Endothelial cell of umbilical vein (primary cell): ENCODE measurements around the gene UGT2A3. TPM values are rescaled to one million over a fixed set of nuclear protein-coding genes. Genes with fewer than 3 reads are reported as not detected.

Source experiments
- BruUV-seq: library from RNA; stranded (reverse); fragments of 400-500 nt; replicated peaks from 2 replicates; lab custom pipeline; 2021; lab: Mats Ljungman, UMichigan
- CTCF ChIA-PET: fragments of 300-600, 350-600 bp; sonication (Branson Sonifier 250); formaldehyde crosslinking; loops from one replicate; lab custom pipeline; 2021; ENCODE audit warnings: antibody characterized with exemption, inconsistent platforms; lab: Charles Lee
- POLR2A ChIA-PET: fragments of 300-600, 350-600 bp; sonication (Branson Sonifier 250); formaldehyde crosslinking; loops from one replicate; lab custom pipeline; 2021; ENCODE audit warnings: antibody characterized with exemption, inconsistent platforms; lab: Charles Lee
- DNase-seq: peaks from one replicate; pipeline ENCODE4 v3.0.0-alpha.2; 2011; ENCODE audit warnings: low read depth, low spot score
- FAIRE-seq: peaks from 2 replicates; lab custom pipeline; 2011; peaks lifted over from hg19 to GRCh38; lab: Jason Lieb, UNC
- H2AFZ ChIP-seq: 2 replicates; pipeline ENCODE4 v1.6.0; 2012; ENCODE audit warnings: low read depth, low read length, control low read depth, inconsistent platforms
- H3K27ac ChIP-seq: 2 replicates; pipeline ENCODE4 v1.5.1; 2011; ENCODE audit warnings: low read depth, mild to moderate bottlenecking, control low read depth, low read length, moderate library complexity; ENCODE audit not compliant: insufficient read depth
- H3K27me3 ChIP-seq, 2 experiments: 2 replicates each; pipeline versions ENCODE4 v1.6.0 to v1.6.1; 2011; ENCODE audit warnings: low read length in 2 of 2, mixed read lengths in 1 of 2; ENCODE audit not compliant: control insufficient read depth in 2 of 2, insufficient read depth in 2 of 2
- H3K36me3 ChIP-seq, 2 experiments: 2 replicates in 1 of 2; 3 replicates in 1 of 2; pipeline ENCODE4 v1.5.1; 2011; ENCODE audit warnings: low read length in 2 of 2, mild to moderate bottlenecking in 1 of 2, moderate library complexity in 1 of 2; ENCODE audit not compliant: control insufficient read depth in 2 of 2, insufficient read depth in 2 of 2; ENCODE audit errors: extremely low read depth in 1 of 2
- H3K4me1 ChIP-seq: 3 replicates; pipeline ENCODE4 v1.5.1; 2011; ENCODE audit warnings: mild to moderate bottlenecking, low read length; ENCODE audit not compliant: control insufficient read depth, insufficient read depth; ENCODE audit errors: extremely low read depth
- H3K4me2 ChIP-seq: 2 replicates; pipeline ENCODE4 v1.6.1; 2011; ENCODE audit warnings: low read length, control low read depth, mixed read lengths; ENCODE audit not compliant: insufficient read depth
- H3K4me3 ChIP-seq, 3 experiments: fragments of 200-600 bp in 1 of 3; sonication (generic), shearing (Covaris generic) in 1 of 3; replicated peaks in 1 of 3; 2 replicates each; pipeline ENCODE4 v1.5.1; 2011 to 2016; ENCODE audit warnings: control low read depth in 3 of 3, low read length in 3 of 3, mild to moderate bottlenecking in 2 of 3, inconsistent platforms in 1 of 3, low read depth in 1 of 3, moderate library complexity in 1 of 3; ENCODE audit not compliant: insufficient read depth in 1 of 3
- H3K79me2 ChIP-seq: 2 replicates; pipeline ENCODE4 v1.6.0; 2012; ENCODE audit warnings: low read length, inconsistent platforms; ENCODE audit not compliant: control insufficient read depth, insufficient read depth
- H3K9ac ChIP-seq: replicated peaks from 2 replicates; pipeline ENCODE3; 2011; ENCODE audit warnings: low read length, control low read depth; ENCODE audit not compliant: insufficient read depth; ENCODE audit errors: extremely low read depth
- H3K9me1 ChIP-seq: replicated peaks from 3 replicates; pipeline ENCODE4 v1.6.0; 2011; ENCODE audit warnings: mild to moderate bottlenecking, low read length; ENCODE audit not compliant: control insufficient read depth, insufficient read depth; ENCODE audit errors: extremely low read depth
- H3K9me3 ChIP-seq: replicated peaks from 2 replicates; pipeline ENCODE4 v1.5.1; 2012; ENCODE audit warnings: low read length, inconsistent platforms; ENCODE audit not compliant: control insufficient read depth, insufficient read depth
- H4K20me1 ChIP-seq: replicated peaks from 2 replicates; pipeline ENCODE3; 2011; ENCODE audit warnings: mild to moderate bottlenecking, low read length; ENCODE audit not compliant: control insufficient read depth, insufficient read depth; ENCODE audit errors: extremely low read depth
- CTCF ChIP-seq, 2 donors: IDR thresholded peaks; 1 replicate in 1 of 2; 2 replicates in 1 of 2; pipeline ENCODE4 v1.5.1; 2011; ENCODE audit warnings: low read length in 2 of 2, mild to moderate bottlenecking in 2 of 2, moderate library complexity in 2 of 2, control low read depth in 1 of 2, inconsistent platforms in 1 of 2, low read depth in 1 of 2; ENCODE audit not compliant: insufficient read depth in 1 of 2; ENCODE audit errors: extremely low read depth in 1 of 2
- EZH2 ChIP-seq: IDR thresholded peaks from 2 replicates; pipeline ENCODE4 v1.6.1; 2012; ENCODE audit warnings: borderline replicate concordance, low read depth, mild to moderate bottlenecking, moderate library complexity, low read length, inconsistent platforms; ENCODE audit not compliant: severe bottlenecking
- FOS ChIP-seq: IDR thresholded peaks from 2 replicates; pipeline ENCODE4 v1.6.1; 2011; ENCODE audit warnings: mild to moderate bottlenecking, low read length, moderate library complexity, borderline replicate concordance; ENCODE audit not compliant: insufficient read depth
- GATA2 ChIP-seq: IDR thresholded peaks from 2 replicates; pipeline ENCODE4 v1.7.0; 2011; ENCODE audit warnings: low read depth, mild to moderate bottlenecking, moderate library complexity, mixed read lengths, low read length; ENCODE audit not compliant: insufficient read length, insufficient read depth
- JUN ChIP-seq: IDR thresholded peaks from 2 replicates; pipeline ENCODE4 v1.6.1; 2011; ENCODE audit warnings: borderline replicate concordance, low read depth; ENCODE audit not compliant: insufficient read length, insufficient read depth
- MAX ChIP-seq: IDR thresholded peaks from 2 replicates; pipeline ENCODE4 v1.6.1; 2011; ENCODE audit not compliant: insufficient read depth, insufficient read length
- MYC ChIP-seq: IDR thresholded peaks from one replicate; pipeline ENCODE4 v1.6.1; 2011; ENCODE audit warnings: mild to moderate bottlenecking, low read depth, low read length
- POLR2A ChIP-seq: IDR thresholded peaks from 2 replicates; pipeline ENCODE4 v1.6.1; 2012; ENCODE audit warnings: low read depth, mild to moderate bottlenecking, control low read depth, low read length
- POLR2AphosphoS5 ChIP-seq: IDR thresholded peaks from 2 replicates; pipeline ENCODE4 v1.6.1; 2012; ENCODE audit warnings: low read depth, mild to moderate bottlenecking, control low read depth, low read length, moderate library complexity; ENCODE audit not compliant: insufficient read depth
- dilution Hi-C: fragments of 300-500 bp; cut with MboI; formaldehyde crosslinking; loops from one replicate; pipeline ENCODE4 v1.15.0; 2019; ENCODE audit warnings: low sequenced_read_pairs; ENCODE audit not compliant: extremely low pct_ligation_motif_present
- intact Hi-C: fragments of 100-400 bp; cut with micrococcal nuclease; formaldehyde crosslinking; loops from one replicate; pipeline ENCODE4 v1.10.0; 2022
- polyA plus RNA-seq, 4 experiments: library from polyadenylated mRNA; depleted of rRNA in 3 of 4; stranded (reverse) in 3 of 4; unstranded in 1 of 4; fragments of >200 nt; gene quantifications; 2 replicates each; pipeline versions ENCODE4 v1.2.1 to v1.2.3, GENCODE V29; 2011 to 2012; ENCODE audit warnings: missing spikeins in 1 of 4
- total RNA-seq: library from RNA; stranded (reverse); gene quantifications from 2 replicates; pipeline ENCODE4 v1.2.3, GENCODE V29; 2021

UGT2A3 gene
- total and polyA plus RNA-seq, 2 donors (not counting 3 experiments of a cell fraction or from before 2014, with no cell fraction given): not detected

- dilution Hi-C loops: no loop called here
- Histone ChIP-seq H3K4me2 (no peak overlapping the region), H3K4me3 (no peak overlapping the region), H4K20me1 (no peaks in the 10 kb centered on the region), H2AFZ (no peak overlapping the region), H3K9ac (no peak overlapping the region), H3K36me3 (no peaks in the 10 kb centered on the region), H3K27ac (no peak overlapping the region), H3K9me3 (no peaks in the 10 kb centered on the region), H3K27me3 (no peaks in the 10 kb centered on the region), H3K79me2 (no peaks in the 10 kb centered on the region), H3K4me1 (no peaks in the 10 kb centered on the region), H3K9me1 (no peaks in the 10 kb centered on the region)
- intact Hi-C loops: no loop called here
- DNase-seq: no peak
- no TSS peak for BruUV-seq
- ChIA-PET CTCF (no interaction called here), POLR2A (no interaction called here)
- FAIRE-seq: no peak
- TF ChIP-seq MYC (no peak), GATA2 (no peak), POLR2AphosphoS5 (no peak), CTCF (IDR thresholded peaks at IDR 0.05; ENCODE audit: extremely low read depth in 1 of 2, insufficient read depth in 1 of 2, low read depth in 1 of 2, low read length in 2 of 2) (no peak), EZH2 (no peak), JUN (no peak), MAX (no peak), FOS (no peak), POLR2A (no peak)
These were observed 22.4 kb downstream of the UGT2A3 start for GRCh38 chr4:68929076-68929737.
